Liver (tissue), 9 donors: ENCODE measurements around the gene LRTM1. TPM values are rescaled to one million over a fixed set of nuclear protein-coding genes. Genes with fewer than 3 reads are reported as not detected.

Experiments
- DNase-seq: peaks from one replicate; pipeline ENCODE4 v3.0.0-alpha.2; 2017; ENCODE audit warnings: low spot score
- H3K27ac ChIP-seq, 2 donors: one replicate each; pipeline ENCODE4 v1.7.0; 2013; ENCODE audit warnings: inconsistent platforms in 2 of 2, low read length in 2 of 2, control low read depth in 1 of 2, low read depth in 1 of 2, mild to moderate bottlenecking in 1 of 2
- H3K27me3 ChIP-seq, 4 donors: one replicate each; pipeline versions ENCODE4 v1.6.1 to v1.7.0; 2013; ENCODE audit warnings: low read length in 3 of 4, inconsistent platforms in 1 of 4, mild to moderate bottlenecking in 1 of 4, moderate library complexity in 1 of 4; ENCODE audit not compliant: control insufficient read depth in 4 of 4, insufficient read depth in 4 of 4
- H3K36me3 ChIP-seq, 4 donors: one replicate each; pipeline versions ENCODE4 v1.6.1 to v1.7.0; 2013; ENCODE audit warnings: low read length in 3 of 4, mild to moderate bottlenecking in 3 of 4, low read depth in 1 of 4, moderate library complexity in 1 of 4; ENCODE audit not compliant: control insufficient read depth in 4 of 4, insufficient read depth in 3 of 4
- H3K4me1 ChIP-seq, 4 donors: one replicate each; pipeline versions ENCODE4 v1.6.1 to v1.7.0; 2013; ENCODE audit warnings: low read length in 3 of 4, mild to moderate bottlenecking in 3 of 4, moderate library complexity in 1 of 4; ENCODE audit not compliant: control insufficient read depth in 4 of 4, insufficient read depth in 4 of 4
- H3K4me3 ChIP-seq, 3 donors: one replicate each; pipeline versions ENCODE4 v1.6.1 to v1.7.0; 2013; ENCODE audit warnings: low read length in 3 of 3, control low read depth in 1 of 3, low read depth in 1 of 3, mild to moderate bottlenecking in 1 of 3
- H3K9ac ChIP-seq, 2 donors: one replicate each; pipeline ENCODE4 v1.7.0; 2013; ENCODE audit warnings: low read length in 2 of 2, mild to moderate bottlenecking in 2 of 2, moderate library complexity in 2 of 2, control low read depth in 1 of 2, low read depth in 1 of 2
- H3K9me3 ChIP-seq, 4 donors: one replicate each; pipeline versions ENCODE4 v1.6.1 to v1.7.0; 2013; ENCODE audit warnings: low read length in 3 of 4; ENCODE audit not compliant: control insufficient read depth in 4 of 4
- EGR1 ChIP-seq, 2 donors: IDR thresholded peaks; 2 replicates each; pipeline ENCODE4 v1.6.1; 2016 to 2018; ENCODE audit warnings: antibody characterized with exemption in 2 of 2, low read depth in 2 of 2
- FOXA1 ChIP-seq: IDR thresholded peaks from 2 replicates; pipeline ENCODE4 v1.6.1; 2016; ENCODE audit warnings: antibody characterized with exemption
- FOXA2 ChIP-seq: IDR thresholded peaks from 2 replicates; pipeline ENCODE4 v1.6.1; 2016; ENCODE audit warnings: antibody characterized with exemption
- GABPA ChIP-seq, 2 donors: IDR thresholded peaks in 1 of 2; conservative IDR thresholded peaks in 1 of 2; 2 replicates each; pipeline ENCODE4 v1.6.1; 2016; ENCODE audit warnings: antibody characterized with exemption in 2 of 2, mild to moderate bottlenecking in 1 of 2, moderate library complexity in 1 of 2
- HNF4A ChIP-seq, 2 donors: conservative IDR thresholded peaks; 2 replicates each; pipeline ENCODE4 v1.6.1; 2016; ENCODE audit warnings: antibody characterized with exemption in 2 of 2, mild to moderate bottlenecking in 2 of 2
- HNF4G ChIP-seq: IDR thresholded peaks from 2 replicates; pipeline ENCODE4 v1.6.1; 2016; ENCODE audit warnings: antibody characterized with exemption
- JUND ChIP-seq, 2 donors: IDR thresholded peaks; 2 replicates each; pipeline ENCODE4 v1.6.1; 2016; ENCODE audit warnings: antibody characterized with exemption in 2 of 2
- NR2F2 ChIP-seq: IDR thresholded peaks from 2 replicates; pipeline ENCODE4 v1.6.1; 2016; ENCODE audit warnings: antibody characterized with exemption
- RAD21 ChIP-seq, 2 donors: IDR thresholded peaks; 2 replicates each; pipeline ENCODE4 v1.6.1; 2016; ENCODE audit warnings: antibody characterized with exemption in 2 of 2, mild to moderate bottlenecking in 2 of 2
- RXRA ChIP-seq, 2 donors: IDR thresholded peaks; 2 replicates each; pipeline ENCODE4 v1.6.1; 2017 to 2018; ENCODE audit warnings: antibody characterized with exemption in 2 of 2, mild to moderate bottlenecking in 1 of 2
- SP1 ChIP-seq: IDR thresholded peaks from 2 replicates; pipeline ENCODE4 v1.6.1; 2018; ENCODE audit warnings: antibody characterized with exemption, mild to moderate bottlenecking
- TAF1 ChIP-seq: conservative IDR thresholded peaks from 2 replicates; pipeline ENCODE4 v1.6.1; 2016; ENCODE audit warnings: antibody characterized with exemption, mild to moderate bottlenecking
- YY1 ChIP-seq: IDR thresholded peaks from 2 replicates; pipeline ENCODE4 v1.6.1; 2016; ENCODE audit warnings: antibody characterized with exemption, mild to moderate bottlenecking
- WGBS: extraction: QIAGEN DNeasy Blood & Tissue Kit; methylation state at CpG from one replicate; pipeline ENCODE4 v1.1.7; 2013; 5-methylcytosine and 5-hydroxymethylcytosine counted together
- polyA plus RNA-seq, 2 donors: library from polyadenylated mRNA; stranded (reverse) in 1 of 2; unstranded in 1 of 2; fragments of 200-250 nt in 1 of 2; fragments of >200 nt in 1 of 2; fragmentation: Nextera tagmentation in 1 of 2; extraction: Ambion mirVana in 1 of 2; gene quantifications; one replicate each; pipeline versions ENCODE4 v1.2.1 to v1.2.3, GENCODE V29; 2013 to 2015
- total RNA-seq, 2 donors: library from RNA; depleted of rRNA; stranded (reverse); fragments of >200 nt; gene quantifications; one replicate each; pipeline ENCODE4 v1.2.3, GENCODE V29; 2014
- TF ChIP-seq, protein P1 (sequence below): IDR thresholded peaks from 2 replicates; pipeline ENCODE4 v1.6.1; 2016; ENCODE audit warnings: antibody characterized with exemption
- TF ChIP-seq, protein P2 (sequence below): IDR thresholded peaks from 2 replicates; pipeline ENCODE4 v1.6.1; 2016; ENCODE audit warnings: antibody characterized with exemption
- TF ChIP-seq, protein P3 (sequence below): IDR thresholded peaks from 2 replicates; pipeline ENCODE4 v1.6.1; 2016; ENCODE audit warnings: antibody characterized with exemption, mild to moderate bottlenecking
- TF ChIP-seq, protein P4 (sequence below): IDR thresholded peaks from 2 replicates; pipeline ENCODE4 v1.6.1; 2016; ENCODE audit warnings: antibody characterized with exemption
- donor health status: healthy.
- donor health status: healthy.
- donor health status: healthy.
- donor health status: healthy.
- donor health status: healthy.

Gene LRTM1
- total and polyA plus RNA-seq, 4 donors: not detected

GRCh38 chr3:54954521-54954920 lies 26.7 kb upstream of the LRTM1 start (continued):
- TF ChIP-seq, protein P1, sequence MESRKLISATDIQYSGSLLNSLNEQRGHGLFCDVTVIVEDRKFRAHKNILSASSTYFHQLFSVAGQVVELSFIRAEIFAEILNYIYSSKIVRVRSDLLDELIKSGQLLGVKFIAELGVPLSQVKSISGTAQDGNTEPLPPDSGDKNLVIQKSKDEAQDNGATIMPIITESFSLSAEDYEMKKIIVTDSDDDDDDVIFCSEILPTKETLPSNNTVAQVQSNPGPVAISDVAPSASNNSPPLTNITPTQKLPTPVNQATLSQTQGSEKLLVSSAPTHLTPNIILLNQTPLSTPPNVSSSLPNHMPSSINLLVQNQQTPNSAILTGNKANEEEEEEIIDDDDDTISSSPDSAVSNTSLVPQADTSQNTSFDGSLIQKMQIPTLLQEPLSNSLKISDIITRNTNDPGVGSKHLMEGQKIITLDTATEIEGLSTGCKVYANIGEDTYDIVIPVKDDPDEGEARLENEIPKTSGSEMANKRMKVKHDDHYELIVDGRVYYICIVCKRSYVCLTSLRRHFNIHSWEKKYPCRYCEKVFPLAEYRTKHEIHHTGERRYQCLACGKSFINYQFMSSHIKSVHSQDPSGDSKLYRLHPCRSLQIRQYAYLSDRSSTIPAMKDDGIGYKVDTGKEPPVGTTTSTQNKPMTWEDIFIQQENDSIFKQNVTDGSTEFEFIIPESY: no peak
- TF ChIP-seq RAD21 (IDR thresholded peaks at IDR 0.05) (no peak), FOXA2 (no peak), RXRA (IDR thresholded peaks at IDR 0.05) (no peak), SP1 (no peak), NR2F2 (no peak), EGR1 (IDR thresholded peaks at IDR 0.05; ENCODE audit: low read depth in 2 of 2) (no peak)

GRCh38 chr3:54954022-54954421 lies 26.2 kb upstream of the LRTM1 start:
- no peak for TF ChIP-seq NR2F2
- TF ChIP-seq RAD21 (IDR thresholded peaks at IDR 0.05): no peak
- no peak for TF ChIP-seq FOXA2
- TF ChIP-seq, protein P2, sequence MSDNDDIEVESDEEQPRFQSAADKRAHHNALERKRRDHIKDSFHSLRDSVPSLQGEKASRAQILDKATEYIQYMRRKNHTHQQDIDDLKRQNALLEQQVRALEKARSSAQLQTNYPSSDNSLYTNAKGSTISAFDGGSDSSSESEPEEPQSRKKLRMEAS: no peak
- no peak for TF ChIP-seq HNF4A (conservative IDR thresholded peaks at IDR 0.05)
- no peak for TF ChIP-seq RXRA (IDR thresholded peaks at IDR 0.05)
- TF ChIP-seq, protein P3, sequence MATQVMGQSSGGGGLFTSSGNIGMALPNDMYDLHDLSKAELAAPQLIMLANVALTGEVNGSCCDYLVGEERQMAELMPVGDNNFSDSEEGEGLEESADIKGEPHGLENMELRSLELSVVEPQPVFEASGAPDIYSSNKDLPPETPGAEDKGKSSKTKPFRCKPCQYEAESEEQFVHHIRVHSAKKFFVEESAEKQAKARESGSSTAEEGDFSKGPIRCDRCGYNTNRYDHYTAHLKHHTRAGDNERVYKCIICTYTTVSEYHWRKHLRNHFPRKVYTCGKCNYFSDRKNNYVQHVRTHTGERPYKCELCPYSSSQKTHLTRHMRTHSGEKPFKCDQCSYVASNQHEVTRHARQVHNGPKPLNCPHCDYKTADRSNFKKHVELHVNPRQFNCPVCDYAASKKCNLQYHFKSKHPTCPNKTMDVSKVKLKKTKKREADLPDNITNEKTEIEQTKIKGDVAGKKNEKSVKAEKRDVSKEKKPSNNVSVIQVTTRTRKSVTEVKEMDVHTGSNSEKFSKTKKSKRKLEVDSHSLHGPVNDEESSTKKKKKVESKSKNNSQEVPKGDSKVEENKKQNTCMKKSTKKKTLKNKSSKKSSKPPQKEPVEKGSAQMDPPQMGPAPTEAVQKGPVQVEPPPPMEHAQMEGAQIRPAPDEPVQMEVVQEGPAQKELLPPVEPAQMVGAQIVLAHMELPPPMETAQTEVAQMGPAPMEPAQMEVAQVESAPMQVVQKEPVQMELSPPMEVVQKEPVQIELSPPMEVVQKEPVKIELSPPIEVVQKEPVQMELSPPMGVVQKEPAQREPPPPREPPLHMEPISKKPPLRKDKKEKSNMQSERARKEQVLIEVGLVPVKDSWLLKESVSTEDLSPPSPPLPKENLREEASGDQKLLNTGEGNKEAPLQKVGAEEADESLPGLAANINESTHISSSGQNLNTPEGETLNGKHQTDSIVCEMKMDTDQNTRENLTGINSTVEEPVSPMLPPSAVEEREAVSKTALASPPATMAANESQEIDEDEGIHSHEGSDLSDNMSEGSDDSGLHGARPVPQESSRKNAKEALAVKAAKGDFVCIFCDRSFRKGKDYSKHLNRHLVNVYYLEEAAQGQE: no peak
- no peak for TF ChIP-seq EGR1 (IDR thresholded peaks at IDR 0.05; ENCODE audit: low read depth in 2 of 2)
- no peak for TF ChIP-seq JUND (IDR thresholded peaks at IDR 0.05)
- no peak for TF ChIP-seq HNF4G
- TF ChIP-seq YY1: no peak
- TF ChIP-seq GABPA (IDR thresholded peaks at IDR 0.05 in 1 of 2, conservative IDR thresholded peaks at IDR 0.05 in 1 of 2): no peak
- TF ChIP-seq, protein P4, sequence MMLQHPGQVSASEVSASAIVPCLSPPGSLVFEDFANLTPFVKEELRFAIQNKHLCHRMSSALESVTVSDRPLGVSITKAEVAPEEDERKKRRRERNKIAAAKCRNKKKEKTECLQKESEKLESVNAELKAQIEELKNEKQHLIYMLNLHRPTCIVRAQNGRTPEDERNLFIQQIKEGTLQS: no peak
- no peak for TF ChIP-seq TAF1
- TF ChIP-seq FOXA1: no peak
- TF ChIP-seq, protein P1: no peak
- DNase-seq: no peak
- no peaks in the 10 kb centered on the region for H3K9me3 ChIP-seq
- no peak overlapping the region for H3K27ac ChIP-seq
- H3K27me3 ChIP-seq: peaks cover 0 to 4% (median 0%) of the 10 kb centered on the region in 4 donors
- H3K4me1 ChIP-seq: no peaks in the 10 kb centered on the region
- no peak overlapping the region for H3K9ac ChIP-seq
- H3K36me3 ChIP-seq: no peaks in the 10 kb centered on the region
- H3K4me3 ChIP-seq: no peak overlapping the region
- 66% methylated on average over 5 of the region's 5 CpGs for WGBS
